ENCODE data around the gene ACADS. TPM values are rescaled to one million over a fixed set of nuclear protein-coding genes. Genes with fewer than 3 reads are reported as not detected.
"Not testable (repeated sequence)": the region's sequence is repeated elsewhere in the genome, so short reads cannot be mapped to it uniquely, and the experiment has no call there.

ACADS gene
- total RNA-seq, 1 experiment from 2014 or later: 6.8 TPM

GRCh38 chr12:120724720-120725119 lies 906 bp upstream of the ACADS start:
- H3K4me3 ChIP-seq: no peak overlapping the region
- H3K9me3 ChIP-seq (replicated peaks): no peaks in the 10 kb centered on the region; the same call in 1 of the 2 replicates
- no peak for DNase-seq (ENCODE audit: low read depth in 1 of 2, low spot score in 2 of 2)
- no peak overlapping the region for H3K27ac ChIP-seq
- peaks cover 29% of the 10 kb centered on the region for H3K36me3 ChIP-seq
- peaks cover 13% of the 10 kb centered on the region; the same call in 1 of the 2 replicates for H3K4me1 ChIP-seq (replicated peaks)
- H3K27me3 ChIP-seq (replicated peaks): no peaks in the 10 kb centered on the region

- peaks cover 13% of the 10 kb centered on the region; the same call in 1 of the 2 replicates for H3K4me1 ChIP-seq (replicated peaks)
- no peaks in the 10 kb centered on the region; the same call in 1 of the 2 replicates for H3K9me3 ChIP-seq (replicated peaks)
- H3K27ac ChIP-seq: no peak overlapping the region
- peaks cover 26% of the 10 kb centered on the region for H3K36me3 ChIP-seq
- no peak for DNase-seq (ENCODE audit: low read depth in 1 of 2, low spot score in 2 of 2)
- peak overlapping the region; percentile 53 for H3K4me3 ChIP-seq
- H3K27me3 ChIP-seq (replicated peaks): no peaks in the 10 kb centered on the region
Measured at GRCh38 chr12:120725151-120725658, 421 bp upstream of the ACADS start.

- Histone ChIP-seq H3K27ac (no peak overlapping the region), H3K9me3 (replicated peaks) (no peaks in the 10 kb centered on the region; the same call in 1 of the 2 replicates), H3K27me3 (replicated peaks) (no peaks in the 10 kb centered on the region), H3K4me1 (replicated peaks) (peaks cover 13% of the 10 kb centered on the region; the same call in 1 of the 2 replicates), H3K36me3 (peaks cover 13% of the 10 kb centered on the region), H3K4me3 (peak overlapping the region; percentile 53; the same call in 1 of the 2 replicates)
- no peak for DNase-seq (ENCODE audit: low read depth in 1 of 2, low spot score in 2 of 2)
Measured at GRCh38 chr12:120726510-120726793, 826 bp downstream of the ACADS start.

GRCh38 chr12:120726961-120727360 lies 1.3 kb downstream of the ACADS start:
- Histone ChIP-seq H3K4me1 (replicated peaks) (peaks cover 13% of the 10 kb centered on the region; the same call in 1 of the 2 replicates), H3K27ac (no peak overlapping the region), H3K9me3 (replicated peaks) (no peaks in the 10 kb centered on the region; the same call in 1 of the 2 replicates), H3K36me3 (peaks cover 10% of the 10 kb centered on the region), H3K27me3 (replicated peaks) (no peaks in the 10 kb centered on the region), H3K4me3 (no peak overlapping the region)
- DNase-seq (ENCODE audit: low read depth in 1 of 2, low spot score in 2 of 2): no peak

- not testable (repeated sequence) for H3K4me3 ChIP-seq; H3K4me1 ChIP-seq (replicated peaks); H3K36me3 ChIP-seq
Measured at GRCh38 chr12:120732198-120732597, 6.6 kb downstream of the ACADS start.

GRCh38 chr12:120733574-120733973 lies 7.9 kb downstream of the ACADS start:
- H3K27me3 ChIP-seq (replicated peaks): no peaks in the 10 kb centered on the region
- H3K9me3 ChIP-seq (replicated peaks): no peaks in the 10 kb centered on the region
- H3K36me3 ChIP-seq: no peaks in the 10 kb centered on the region
- no peak overlapping the region for H3K27ac ChIP-seq
- no peak for DNase-seq (ENCODE audit: low read depth in 1 of 2, low spot score in 2 of 2)
- no peak overlapping the region for H3K4me3 ChIP-seq
- H3K4me1 ChIP-seq (replicated peaks): no peaks in the 10 kb centered on the region

More at GRCh38 chr12:120732198-120732597, 6.6 kb downstream of the ACADS start:
- not testable (repeated sequence) for H3K9me3 ChIP-seq (replicated peaks); H3K27ac ChIP-seq; H3K27me3 ChIP-seq (replicated peaks); DNase-seq (ENCODE audit: low read depth in 1 of 2, low spot score in 2 of 2)

- no peaks in the 10 kb centered on the region for H3K27me3 ChIP-seq (replicated peaks)
- H3K4me1 ChIP-seq (replicated peaks): no peaks in the 10 kb centered on the region
- no peaks in the 10 kb centered on the region for H3K9me3 ChIP-seq (replicated peaks)
- DNase-seq (ENCODE audit: low read depth in 1 of 2, low spot score in 2 of 2): no peak
- H3K4me3 ChIP-seq: no peak overlapping the region
- H3K36me3 ChIP-seq: no peaks in the 10 kb centered on the region
- H3K27ac ChIP-seq: no peak overlapping the region
Measured at GRCh38 chr12:120734210-120734609, 8.6 kb downstream of the ACADS start.

GRCh38 chr12:120735181-120735580 lies 9.6 kb downstream of the ACADS start:
- H3K27me3 ChIP-seq (replicated peaks): no peaks in the 10 kb centered on the region
- no peaks in the 10 kb centered on the region for H3K4me1 ChIP-seq (replicated peaks)
- H3K36me3 ChIP-seq: no peaks in the 10 kb centered on the region
- H3K9me3 ChIP-seq (replicated peaks): no peaks in the 10 kb centered on the region
- DNase-seq (ENCODE audit: low read depth in 1 of 2, low spot score in 2 of 2): no peak
- no peak overlapping the region for H3K4me3 ChIP-seq
- no peak overlapping the region for H3K27ac ChIP-seq

GRCh38 chr12:120736404-120737331 lies 11.0 kb downstream of the ACADS start:
- H3K4me3 ChIP-seq: no peak overlapping the region
- H3K36me3 ChIP-seq: no peaks in the 10 kb centered on the region
- no peak overlapping the region for H3K27ac ChIP-seq
- H3K4me1 ChIP-seq (replicated peaks): no peaks in the 10 kb centered on the region
- H3K9me3 ChIP-seq (replicated peaks): no peaks in the 10 kb centered on the region
- DNase-seq (ENCODE audit: low read depth in 1 of 2, low spot score in 2 of 2): no peak
- no peaks in the 10 kb centered on the region for H3K27me3 ChIP-seq (replicated peaks)

- H3K4me3 ChIP-seq: no peak overlapping the region
- H3K27me3 ChIP-seq (replicated peaks): no peaks in the 10 kb centered on the region
- H3K4me1 ChIP-seq (replicated peaks): no peaks in the 10 kb centered on the region
- DNase-seq (ENCODE audit: low read depth in 1 of 2, low spot score in 2 of 2): no peak
- no peaks in the 10 kb centered on the region for H3K36me3 ChIP-seq
- H3K27ac ChIP-seq: no peak overlapping the region
- no peaks in the 10 kb centered on the region for H3K9me3 ChIP-seq (replicated peaks)
Measured at GRCh38 chr12:120737557-120738251, 12.1 kb downstream of the ACADS start.

- no peaks in the 10 kb centered on the region for H3K9me3 ChIP-seq (replicated peaks)
- DNase-seq (ENCODE audit: low read depth in 1 of 2, low spot score in 2 of 2): no peak
- no peaks in the 10 kb centered on the region for H3K27me3 ChIP-seq (replicated peaks)
- no peak overlapping the region for H3K27ac ChIP-seq
- no peak overlapping the region for H3K4me3 ChIP-seq
- H3K4me1 ChIP-seq (replicated peaks): no peaks in the 10 kb centered on the region
- H3K36me3 ChIP-seq: no peaks in the 10 kb centered on the region
Measured at GRCh38 chr12:120738252-120739030, 12.8 kb downstream of the ACADS start.

GRCh38 chr12:120739031-120739762 lies 13.6 kb downstream of the ACADS start:
- no peaks in the 10 kb centered on the region for H3K9me3 ChIP-seq (replicated peaks)
- H3K27ac ChIP-seq: no peak overlapping the region
- no peaks in the 10 kb centered on the region for H3K36me3 ChIP-seq
- H3K4me1 ChIP-seq (replicated peaks): no peaks in the 10 kb centered on the region
- H3K4me3 ChIP-seq: no peak overlapping the region
- no peak for DNase-seq (ENCODE audit: low read depth in 1 of 2, low spot score in 2 of 2)
- H3K27me3 ChIP-seq (replicated peaks): no peaks in the 10 kb centered on the region

All from SJSA1 (cell line).